PFSK-1 (cell line): Measurements from ENCODE around the gene PTGES3.

Experiments used
- POLR2AphosphoS5 ChIP-seq: IDR thresholded peaks from 2 replicates; pipeline ENCODE4 v1.6.1; 2012; ENCODE audit warnings: low read depth, mild to moderate bottlenecking, control low read depth, low read length, moderate library complexity
- SIN3A ChIP-seq: IDR thresholded peaks from 2 replicates; pipeline ENCODE4 v1.6.1; 2012; ENCODE audit warnings: mild to moderate bottlenecking, low read length, moderate library complexity, borderline replicate concordance; ENCODE audit not compliant: insufficient read depth
- TAF1 ChIP-seq: IDR thresholded peaks from 2 replicates; pipeline ENCODE4 v1.6.1; 2012; ENCODE audit warnings: low read length, control low read depth, borderline replicate concordance; ENCODE audit not compliant: insufficient read depth

DNA sequence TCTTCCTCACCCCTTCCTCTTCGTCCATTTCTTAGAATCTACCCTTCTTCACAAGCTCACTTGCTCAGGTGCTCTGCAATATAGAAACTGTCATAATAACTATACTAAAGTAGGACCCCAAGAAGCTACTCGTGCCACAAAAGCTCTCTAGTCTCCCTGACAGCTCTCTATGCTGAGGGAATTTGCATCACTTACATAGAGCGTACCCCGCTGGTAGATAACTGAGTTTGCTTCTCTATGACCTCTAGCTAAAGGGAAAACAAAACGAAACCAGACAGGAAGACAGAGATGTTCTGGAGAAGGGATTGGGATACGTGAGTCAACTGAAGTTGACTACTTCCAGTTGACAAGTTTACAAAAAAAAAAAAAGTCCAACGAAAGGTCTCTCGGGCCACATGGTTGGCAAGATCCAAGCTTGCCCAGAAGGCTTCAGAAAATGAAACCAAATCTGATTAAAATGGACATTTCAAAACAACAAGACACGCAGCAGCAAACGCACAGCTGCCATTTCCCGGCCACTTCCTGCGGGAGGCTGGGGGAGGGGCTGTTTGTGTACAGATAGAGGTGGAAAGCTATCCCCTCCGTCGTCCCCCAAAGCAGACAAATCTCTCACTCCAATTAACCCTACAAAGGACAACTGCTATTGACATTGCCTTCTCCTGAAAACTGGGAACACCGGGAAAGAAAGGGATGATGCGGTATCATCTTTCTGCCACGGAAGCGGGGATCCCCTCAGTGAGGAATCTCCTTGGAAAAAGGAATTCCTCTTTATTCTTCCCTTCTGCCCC is 59.2 kb downstream of the PTGES3 start:
- TF ChIP-seq POLR2AphosphoS5 (no peak), SIN3A (peak; percentile 94; the same call in 1 of the 2 replicates), TAF1 (0 out of 2 replicates have a peak, but pooled peaks have one; percentile 14)
